Lung (tissue), 12 donors: Measurements from ENCODE around the gene NPPC. TPM values are rescaled to one million over a fixed set of nuclear protein-coding genes. Genes with fewer than 3 reads are reported as not detected.
A peak's percentile ranks its signal among the peaks of the same experiment; 100 is the strongest.

Source experiments
- ATAC-seq: fragments of 200-7000 bp; cut with Tn5 transposase; one replicate; pipeline ENCODE4 v1.9.1; 2020; ENCODE audit warnings: moderate number of reproducible peaks; ENCODE audit not compliant: insufficient read depth, low FRiP score
- DNase-seq, 3 donors: peaks; one replicate each; pipeline ENCODE4 v3.0.0-alpha.2; 2013 to 2017
- H3K27ac ChIP-seq, 2 donors: one replicate each; pipeline ENCODE4 v1.5.1; 2013; ENCODE audit warnings: mild to moderate bottlenecking in 2 of 2, moderate library complexity in 2 of 2, control low read depth in 1 of 2, inconsistent platforms in 1 of 2, low read depth in 1 of 2, low read length in 1 of 2
- H3K27me3 ChIP-seq, 3 donors: one replicate each; pipeline ENCODE4 v1.5.1; 2013; ENCODE audit warnings: low read length in 2 of 3; ENCODE audit not compliant: control insufficient read depth in 3 of 3, insufficient read depth in 3 of 3
- H3K36me3 ChIP-seq, 4 donors: one replicate each; pipeline ENCODE4 v1.5.1; 2013; ENCODE audit warnings: low read length in 4 of 4, mild to moderate bottlenecking in 1 of 4, moderate library complexity in 1 of 4; ENCODE audit not compliant: control insufficient read depth in 4 of 4, insufficient read depth in 4 of 4
- H3K4me1 ChIP-seq, 5 donors: one replicate each; pipeline ENCODE4 v1.5.1; 2013; ENCODE audit warnings: low read length in 5 of 5, mild to moderate bottlenecking in 2 of 5, moderate library complexity in 1 of 5; ENCODE audit not compliant: control insufficient read depth in 5 of 5, insufficient read depth in 5 of 5
- H3K4me3 ChIP-seq: one replicate; pipeline ENCODE4 v1.5.1; 2013; ENCODE audit warnings: mild to moderate bottlenecking, control low read depth, moderate library complexity
- H3K9ac ChIP-seq, 2 donors: one replicate each; pipeline ENCODE4 v1.5.1; 2013; ENCODE audit warnings: low read length in 2 of 2, control low read depth in 1 of 2; ENCODE audit not compliant: insufficient read depth in 1 of 2
- H3K9me3 ChIP-seq, 4 donors: one replicate each; pipeline ENCODE4 v1.5.1; 2013; ENCODE audit warnings: low read length in 3 of 4, mild to moderate bottlenecking in 1 of 4, moderate library complexity in 1 of 4; ENCODE audit not compliant: control insufficient read depth in 4 of 4, insufficient read depth in 3 of 4
- CTCF ChIP-seq: IDR thresholded peaks from 2 replicates; pipeline ENCODE4 v1.5.1; 2012; ENCODE audit warnings: mild to moderate bottlenecking; ENCODE audit errors: control extremely low read depth, extremely low read depth
- WGBS, 2 donors: extraction: QIAGEN DNeasy Blood & Tissue Kit; methylation state at CpG; one replicate each; pipeline ENCODE4 v1.1.7; 2013; 5-methylcytosine and 5-hydroxymethylcytosine counted together
- polyA plus RNA-seq, 2 donors: library from polyadenylated mRNA; stranded (reverse); fragments of 200-250 nt; gene quantifications; one replicate each; pipeline ENCODE4 v1.2.1, GENCODE V29; 2013
- total RNA-seq, 2 donors: library from RNA; depleted of rRNA in 1 of 2; stranded (reverse); fragments of >200 nt in 1 of 2; gene quantifications; one replicate each; pipeline ENCODE4 v1.2.1, GENCODE V29; 2014 to 2021
- donor health status: control.
- donor health status: control.
- donor health status: Bipolar disorder and iron deficiency.
- donor health status: healthy.
- donor health status: DM: yes; HTN: yes; CAD: no.

NPPC gene
- total and polyA plus RNA-seq, 4 donors, result 0.77 to 0.94 TPM; not detected in 2

- peaks cover 0 to 4% (median 0%) of the 10 kb centered on the region in 5 donors for H3K4me1 ChIP-seq
- 50 to 52% methylated on average over 3 of the region's 3 CpGs for WGBS, 2 donors
- no peak for DNase-seq
Measured at GRCh38 chr2:231886071-231886681, 40.0 kb downstream of the NPPC start.

GRCh38 chr2:231884438-231885140, 41.6 kb downstream of the NPPC start:
- Histone ChIP-seq H3K36me3 (no peaks in the 10 kb centered on the region), H3K27me3 (peaks cover 0 to 2% (median 0%) of the 10 kb centered on the region in 3 donors), H3K9me3 (peaks cover 0 to 6% (median 0%) of the 10 kb centered on the region in 4 donors), H3K4me1 (peaks cover 0 to 4% (median 0%) of the 10 kb centered on the region in 5 donors), H3K9ac (no peak overlapping the region), H3K4me3 (no peak overlapping the region), H3K27ac (no peak overlapping the region)
- DNase-seq (no peak), ATAC-seq (no peak)
- TF ChIP-seq CTCF, result no peak
- 74 to 81% methylated on average over 8 of the region's 8 CpGs for WGBS, 2 donors

More at GRCh38 chr2:231886071-231886681, 40.0 kb downstream of the NPPC start:
- H3K4me3 ChIP-seq, result no peak overlapping the region
- H3K27ac ChIP-seq, result no peak overlapping the region
- no peak overlapping the region for H3K9ac ChIP-seq
- no peaks in the 10 kb centered on the region for H3K36me3 ChIP-seq
- H3K27me3 ChIP-seq, result peaks cover 0 to 2% (median 0%) of the 10 kb centered on the region in 3 donors
- H3K9me3 ChIP-seq, result peaks cover 0 to 6% (median 0%) of the 10 kb centered on the region in 4 donors
- TF ChIP-seq CTCF, result no peak
- no peak for ATAC-seq

GRCh38 chr2:231883468-231883881, 42.7 kb downstream of the NPPC start:
- ATAC-seq (no peak), DNase-seq (peak in 2 of 3 donors; percentile 16 to 32)
- H3K4me3 ChIP-seq, result no peak overlapping the region
- no peak overlapping the region for H3K27ac ChIP-seq
- no peak for TF ChIP-seq CTCF
- peaks cover 0 to 6% (median 0%) of the 10 kb centered on the region in 4 donors for H3K9me3 ChIP-seq
- peaks cover 0 to 2% (median 0%) of the 10 kb centered on the region in 3 donors for H3K27me3 ChIP-seq
- H3K4me1 ChIP-seq, result peaks cover 0 to 4% (median 0%) of the 10 kb centered on the region in 5 donors
- no peak overlapping the region for H3K9ac ChIP-seq
- no peaks in the 10 kb centered on the region for H3K36me3 ChIP-seq
- WGBS, 2 donors, result 16 to 25% methylated on average over 5 of the region's 5 CpGs
